MG63 (cell line): ENCODE results near the gene SNX18. TPM values are rescaled to one million over a fixed set of nuclear protein-coding genes. Genes with fewer than 3 reads are reported as not detected.
"Not testable (repeated sequence)": the region's sequence is repeated elsewhere in the genome, so short reads cannot be mapped to it uniquely, and the experiment has no call there.

ENCODE experiments used
- DNase-seq: peaks from one replicate; pipeline ENCODE4 v3.0.0-alpha.2; 2020
- H3K27me3 ChIP-seq: fragments of 250-450 bp; sonication (Bioruptor Pico); 2 replicates; pipeline ENCODE4 v1.5.1; 2020; ENCODE audit warnings: mild to moderate bottlenecking, moderate library complexity
- H3K36me3 ChIP-seq: fragments of 250-450 bp; sonication (Bioruptor Pico); 2 replicates; pipeline ENCODE4 v1.5.1; 2020; ENCODE audit warnings: mild to moderate bottlenecking, moderate library complexity
- H3K4me3 ChIP-seq: fragments of 250-450 bp; sonication (Bioruptor Pico); 2 replicates; pipeline ENCODE4 v1.5.1; 2020; ENCODE audit warnings: mild to moderate bottlenecking, moderate library complexity
- H3K9me3 ChIP-seq: fragments of 250-450 bp; sonication (Bioruptor Pico); 2 replicates; pipeline ENCODE4 v1.5.1; 2020; ENCODE audit warnings: mild to moderate bottlenecking, moderate library complexity
- total RNA-seq: library from RNA; depleted of rRNA; stranded (reverse); fragments of >200 nt; shearing (Covaris generic); gene quantifications from 2 replicates; pipeline ENCODE4 v1.2.3, GENCODE V29; 2014; ENCODE audit warnings: low replicate concordance; rRNA removed

The SNX18 gene
- total RNA-seq = 40.1 and 41.3 TPM in 2 replicates

DNA sequence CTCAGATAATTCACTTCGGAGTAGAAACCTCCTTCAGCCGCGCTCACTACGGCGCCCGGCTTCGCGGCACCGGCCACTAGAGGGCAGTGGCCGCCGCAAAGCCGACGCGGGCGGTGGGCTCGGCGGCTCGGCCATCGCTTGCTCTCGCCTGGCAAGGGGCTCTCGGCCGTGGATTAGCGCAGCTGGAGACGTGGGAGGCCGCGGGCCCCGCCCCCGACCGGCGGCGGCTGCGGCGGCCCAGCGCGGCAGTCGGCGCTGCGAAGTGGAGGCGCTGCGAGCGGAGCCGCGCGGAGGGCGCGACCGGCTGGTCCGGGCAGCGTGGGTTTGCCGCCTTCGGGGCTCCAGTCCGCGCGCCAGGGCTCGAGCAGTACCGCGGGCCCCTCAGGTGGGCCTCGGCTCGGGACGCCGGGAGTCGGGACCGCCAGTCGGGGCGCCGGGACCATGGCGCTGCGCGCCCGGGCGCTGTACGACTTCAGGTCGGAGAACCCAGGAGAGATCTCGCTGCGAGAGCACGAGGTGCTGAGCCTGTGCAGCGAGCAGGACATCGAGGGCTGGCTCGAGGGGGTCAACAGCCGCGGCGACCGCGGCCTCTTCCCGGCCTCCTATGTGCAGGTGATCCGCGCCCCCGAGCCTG is at the start of gene SNX18:
Gene SNX18, plus strand, starts transcription at position 248 of the 634 bp plus-strand sequence. Its CDS starts 194 bp downstream, at position 442.
- H3K9me3 ChIP-seq = no peaks in the 10 kb centered on the region
- peak; percentile 93 for DNase-seq
- H3K27me3 ChIP-seq = no peaks in the 10 kb centered on the region
- H3K4me3 ChIP-seq = peak within 1 kb of the TSS; percentile 77
- H3K36me3 ChIP-seq = peaks cover 24% of the 10 kb centered on the region

DNA sequence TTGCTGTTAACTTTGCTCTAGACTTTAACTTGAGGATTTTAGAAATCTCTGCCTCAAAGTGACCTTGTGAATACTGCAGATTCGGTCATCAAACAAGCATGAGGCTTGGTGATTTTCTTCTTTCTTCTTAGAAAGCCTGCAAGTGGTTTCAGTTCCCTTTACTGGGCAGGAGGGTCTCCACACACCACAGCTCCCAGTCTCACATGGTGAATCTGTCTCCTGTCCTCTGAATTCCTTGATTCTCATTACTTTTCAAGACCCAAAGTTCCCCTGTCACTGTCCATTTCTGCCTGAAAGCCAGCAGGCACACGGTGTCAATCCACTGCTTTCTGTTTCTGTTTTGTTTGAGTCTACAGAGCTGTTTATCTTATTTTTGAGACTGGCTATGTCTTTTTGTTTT is 47.9 kb upstream of the SNX18 start:
- no peaks in the 10 kb centered on the region for H3K27me3 ChIP-seq
- H3K9me3 ChIP-seq = peaks cover 3% of the 10 kb centered on the region; the same call in 1 of the 2 replicates
- peak overlapping the region; percentile 10 for H3K4me3 ChIP-seq
- no peak for DNase-seq
- no peaks in the 10 kb centered on the region for H3K36me3 ChIP-seq

- peak overlapping the region; percentile 10 for H3K4me3 ChIP-seq
- no peaks in the 10 kb centered on the region for H3K36me3 ChIP-seq
- DNase-seq = no peak
- H3K27me3 ChIP-seq = no peaks in the 10 kb centered on the region
- H3K9me3 ChIP-seq = peaks cover 3% of the 10 kb centered on the region; the same call in 1 of the 2 replicates
Measured at GRCh38 chr5:54470128-54470527, 47.4 kb upstream of the SNX18 start.

GRCh38 chr5:54470677-54471076 is 46.9 kb upstream of the SNX18 start:
- no peaks in the 10 kb centered on the region for H3K27me3 ChIP-seq
- H3K4me3 ChIP-seq = no peak overlapping the region
- peak; percentile 67 for DNase-seq
- peaks cover 3% of the 10 kb centered on the region; the same call in 1 of the 2 replicates for H3K9me3 ChIP-seq
- H3K36me3 ChIP-seq = no peaks in the 10 kb centered on the region

DNA sequence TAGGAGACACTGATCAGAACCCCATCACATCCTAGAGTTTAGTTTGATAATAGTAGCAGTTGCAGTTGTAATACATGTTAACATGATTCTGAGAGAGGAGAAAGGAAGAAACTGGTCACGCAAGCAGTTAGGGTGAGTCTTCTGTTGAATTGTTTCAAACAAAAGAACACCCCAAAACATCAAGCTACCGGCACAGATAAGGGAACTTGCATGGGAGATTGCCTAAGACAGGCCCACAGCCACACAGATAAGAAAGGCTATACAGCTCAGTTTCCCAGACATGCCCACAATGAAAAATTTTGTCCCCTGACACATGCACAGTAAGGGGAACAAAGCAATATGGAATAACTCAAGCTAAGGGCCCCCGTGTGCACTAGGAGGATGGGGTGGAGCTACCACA is 46.2 kb upstream of the SNX18 start:
- Histone ChIP-seq H3K36me3 (no peaks in the 10 kb centered on the region), H3K9me3 (peaks cover 2% of the 10 kb centered on the region; the same call in 1 of the 2 replicates), H3K4me3 (no peak overlapping the region), H3K27me3 (no peaks in the 10 kb centered on the region)
- DNase-seq = no peak

GRCh38 chr5:54476682-54477081 is 40.9 kb upstream of the SNX18 start:
- Histone ChIP-seq H3K4me3 (no peak overlapping the region), H3K36me3 (no peaks in the 10 kb centered on the region), H3K9me3 (no peaks in the 10 kb centered on the region), H3K27me3 (no peaks in the 10 kb centered on the region)
- no peak for DNase-seq

GRCh38 chr5:54477941-54478478 is 39.5 kb upstream of the SNX18 start:
- no peak for DNase-seq
- H3K36me3 ChIP-seq = no peaks in the 10 kb centered on the region
- H3K4me3 ChIP-seq = no peak overlapping the region
- no peaks in the 10 kb centered on the region for H3K9me3 ChIP-seq
- no peaks in the 10 kb centered on the region for H3K27me3 ChIP-seq

- Histone ChIP-seq H3K27me3 (no peaks in the 10 kb centered on the region), H3K36me3 (no peaks in the 10 kb centered on the region), H3K9me3 (no peaks in the 10 kb centered on the region), H3K4me3 (no peak overlapping the region)
- no peak for DNase-seq
Measured at GRCh38 chr5:54480296-54480695, 37.3 kb upstream of the SNX18 start.

DNA sequence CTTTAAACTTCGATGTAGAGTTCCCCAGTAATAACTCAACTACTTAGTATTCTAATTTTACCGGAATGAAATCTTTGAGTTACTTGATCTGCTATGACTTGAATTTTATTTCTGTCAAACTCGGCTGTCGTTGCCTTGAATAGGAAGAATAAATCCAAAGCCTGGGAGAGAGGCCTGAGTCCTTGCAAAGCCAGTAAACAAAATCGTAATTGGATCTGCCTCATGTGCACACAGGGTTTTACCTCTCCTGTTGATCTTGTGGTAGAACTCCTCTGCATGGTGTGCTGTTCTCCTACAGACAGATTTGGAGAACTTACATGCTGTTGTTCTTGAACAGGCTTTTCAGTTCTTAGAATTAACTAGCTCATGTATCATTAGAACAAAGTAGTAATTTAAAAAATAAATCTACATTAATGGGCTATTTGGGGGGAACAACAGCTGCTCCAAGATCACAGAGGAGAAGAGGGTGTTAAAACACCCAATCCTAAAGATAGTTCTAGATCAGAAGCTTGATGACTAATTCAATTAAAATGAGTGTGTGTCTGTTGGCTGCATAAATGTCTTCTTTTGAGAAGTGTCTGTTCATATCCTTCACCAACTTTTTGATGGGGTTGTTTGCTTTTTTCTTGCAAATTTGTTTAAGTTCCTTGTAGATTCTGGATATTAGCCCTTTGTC is 33.2 kb upstream of the SNX18 start:
- Histone ChIP-seq H3K4me3 (no peak overlapping the region), H3K9me3 (no peaks in the 10 kb centered on the region), H3K27me3 (no peaks in the 10 kb centered on the region), H3K36me3 (no peaks in the 10 kb centered on the region)
- DNase-seq = no peak

DNA sequence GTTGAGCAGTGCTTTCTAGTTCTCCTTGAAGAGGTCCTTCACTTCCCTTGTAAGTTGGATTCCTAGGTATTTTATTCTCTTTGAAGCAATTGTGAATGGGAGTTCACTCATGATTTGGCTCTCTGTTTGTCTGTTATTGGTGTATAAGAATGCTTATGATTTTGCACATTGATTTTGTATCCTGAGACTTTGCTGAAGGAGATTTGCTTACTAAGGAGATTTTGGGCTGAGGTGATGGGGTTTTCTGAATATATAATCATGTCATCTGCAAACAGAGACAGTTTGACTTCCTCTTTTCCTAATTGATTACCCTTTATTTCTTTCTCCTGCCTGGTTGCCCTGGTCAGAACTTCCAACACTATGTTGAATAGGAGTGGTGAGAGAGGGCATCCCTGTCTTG is 31.9 kb upstream of the SNX18 start:
- not testable (repeated sequence) for H3K4me3 ChIP-seq, H3K9me3 ChIP-seq, H3K27me3 ChIP-seq, DNase-seq, H3K36me3 ChIP-seq

GRCh38 chr5:54489648-54489979 is 27.9 kb upstream of the SNX18 start:
- not testable (repeated sequence) for DNase-seq, H3K27me3 ChIP-seq

GRCh38 chr5:54491326-54491725 is 26.2 kb upstream of the SNX18 start:
- no peaks in the 10 kb centered on the region for H3K36me3 ChIP-seq
- no peak overlapping the region for H3K4me3 ChIP-seq
- H3K27me3 ChIP-seq = no peaks in the 10 kb centered on the region
- DNase-seq = no peak
- H3K9me3 ChIP-seq = no peaks in the 10 kb centered on the region

More at GRCh38 chr5:54489648-54489979, 27.9 kb upstream of the SNX18 start:
- not testable (repeated sequence) for H3K36me3 ChIP-seq, H3K4me3 ChIP-seq, H3K9me3 ChIP-seq

GRCh38 chr5:54492178-54492577 is 25.4 kb upstream of the SNX18 start:
- no peak for DNase-seq
- H3K4me3 ChIP-seq = no peak overlapping the region
- no peaks in the 10 kb centered on the region for H3K9me3 ChIP-seq

DNA sequence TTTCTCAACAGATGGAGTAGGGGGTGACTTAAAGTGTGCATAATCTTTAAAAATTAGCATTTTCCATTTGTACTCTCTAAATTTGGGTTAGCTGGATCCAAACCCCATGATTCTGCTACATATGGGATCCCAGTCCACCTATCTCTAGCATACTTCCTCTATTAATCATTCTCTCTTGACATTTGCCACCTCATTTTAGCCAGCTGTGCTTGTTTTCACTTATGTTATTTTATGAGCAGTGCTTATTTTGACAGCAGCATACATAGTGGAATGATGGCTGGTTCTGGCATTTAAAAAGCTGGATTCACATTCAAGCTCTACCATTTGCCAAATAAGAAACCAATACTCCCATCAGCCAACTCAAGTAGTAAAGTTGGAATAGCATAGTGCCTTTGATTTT is 22.5 kb upstream of the SNX18 start:
- no peak overlapping the region for H3K4me3 ChIP-seq
- no peaks in the 10 kb centered on the region for H3K27me3 ChIP-seq
- peaks cover 2% of the 10 kb centered on the region; the same call in 1 of the 2 replicates for H3K9me3 ChIP-seq
- H3K36me3 ChIP-seq = no peaks in the 10 kb centered on the region
- DNase-seq = no peak

More at GRCh38 chr5:54492178-54492577, 25.4 kb upstream of the SNX18 start:
- Histone ChIP-seq H3K36me3 (no peaks in the 10 kb centered on the region), H3K27me3 (no peaks in the 10 kb centered on the region)

DNA sequence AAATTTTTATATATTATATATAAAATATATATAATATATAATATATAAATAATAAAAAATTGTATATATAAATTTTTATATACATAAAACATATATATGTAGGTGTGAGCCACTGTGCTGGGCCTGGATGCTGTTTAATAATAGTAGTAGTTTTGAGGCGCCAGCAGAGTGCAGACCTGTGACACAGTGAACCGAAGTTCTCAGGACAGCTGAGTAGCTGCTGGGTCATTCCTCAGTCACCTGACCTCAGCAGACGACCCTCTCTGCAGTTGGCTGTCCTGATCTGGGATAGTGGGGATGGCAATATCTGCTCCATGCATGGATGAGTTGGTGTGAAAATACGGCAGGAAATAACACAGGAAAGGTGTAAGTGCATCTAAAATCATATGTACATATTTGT is 3.3 kb upstream of the SNX18 start:
- H3K4me3 ChIP-seq = no peak overlapping the region
- peaks cover 5% of the 10 kb centered on the region for H3K36me3 ChIP-seq
- DNase-seq = peak; percentile 28
- no peaks in the 10 kb centered on the region for H3K9me3 ChIP-seq
- H3K27me3 ChIP-seq = no peaks in the 10 kb centered on the region

GRCh38 chr5:54514841-54515432 is 2.6 kb upstream of the SNX18 start:
- H3K27me3 ChIP-seq = no peaks in the 10 kb centered on the region
- H3K4me3 ChIP-seq = no peak overlapping the region
- peaks cover 11% of the 10 kb centered on the region for H3K36me3 ChIP-seq
- no peak for DNase-seq
- H3K9me3 ChIP-seq = no peaks in the 10 kb centered on the region

DNA sequence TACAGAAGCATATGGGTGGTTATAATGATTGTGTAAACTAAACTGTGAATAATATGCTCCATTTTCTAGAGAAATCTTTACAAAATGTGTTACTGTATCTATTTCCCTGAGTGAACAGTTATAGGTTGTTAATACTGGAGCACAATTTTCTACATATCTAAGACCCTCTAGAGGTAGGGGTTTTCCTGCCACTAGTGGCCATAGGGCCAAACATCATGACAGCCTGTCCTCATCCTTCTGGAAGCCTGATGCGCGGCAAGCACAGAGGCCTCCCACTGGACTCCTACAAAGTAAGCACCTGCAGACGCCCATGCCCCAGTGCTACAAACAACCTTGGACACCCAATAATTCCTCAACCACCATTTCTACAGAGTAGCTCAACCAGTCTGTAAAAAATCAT is 1.9 kb upstream of the SNX18 start:
- peaks cover 11% of the 10 kb centered on the region for H3K36me3 ChIP-seq
- H3K27me3 ChIP-seq = no peaks in the 10 kb centered on the region
- no peak for DNase-seq
- H3K9me3 ChIP-seq = no peaks in the 10 kb centered on the region
- no peak overlapping the region for H3K4me3 ChIP-seq
